ENCODE data around the gene PCMTD2.

Gene PCMTD2

DNA sequence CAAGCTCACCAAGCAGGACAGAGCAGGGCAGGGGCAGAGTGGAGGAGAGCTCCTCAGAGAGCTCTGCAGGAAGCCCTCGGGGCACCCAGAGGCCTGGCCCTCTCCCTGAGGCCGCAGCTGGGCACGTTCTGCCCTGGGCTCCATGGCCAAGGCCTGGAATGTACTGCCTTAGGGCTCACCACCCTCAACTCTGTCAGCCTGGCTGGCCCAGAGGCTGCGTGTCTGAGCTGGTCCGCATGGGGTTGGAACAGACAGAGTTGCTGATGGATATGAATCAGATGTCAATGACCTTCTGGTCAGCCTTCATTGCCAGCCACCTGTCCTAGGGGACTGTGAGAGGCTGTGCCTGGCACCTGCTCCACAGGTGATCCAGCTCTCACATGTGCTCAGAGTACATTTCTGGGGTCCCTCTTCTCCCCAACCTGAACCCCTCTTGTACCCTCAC lies 33.2 kb upstream of the PCMTD2 start:
- H3K4me3 ChIP-seq (ENCODE audit: low read depth, low read length), result no peak overlapping the region
- no peak for DNase-seq (ENCODE audit: low read depth)
- TF ChIP-seq, protein P1, sequence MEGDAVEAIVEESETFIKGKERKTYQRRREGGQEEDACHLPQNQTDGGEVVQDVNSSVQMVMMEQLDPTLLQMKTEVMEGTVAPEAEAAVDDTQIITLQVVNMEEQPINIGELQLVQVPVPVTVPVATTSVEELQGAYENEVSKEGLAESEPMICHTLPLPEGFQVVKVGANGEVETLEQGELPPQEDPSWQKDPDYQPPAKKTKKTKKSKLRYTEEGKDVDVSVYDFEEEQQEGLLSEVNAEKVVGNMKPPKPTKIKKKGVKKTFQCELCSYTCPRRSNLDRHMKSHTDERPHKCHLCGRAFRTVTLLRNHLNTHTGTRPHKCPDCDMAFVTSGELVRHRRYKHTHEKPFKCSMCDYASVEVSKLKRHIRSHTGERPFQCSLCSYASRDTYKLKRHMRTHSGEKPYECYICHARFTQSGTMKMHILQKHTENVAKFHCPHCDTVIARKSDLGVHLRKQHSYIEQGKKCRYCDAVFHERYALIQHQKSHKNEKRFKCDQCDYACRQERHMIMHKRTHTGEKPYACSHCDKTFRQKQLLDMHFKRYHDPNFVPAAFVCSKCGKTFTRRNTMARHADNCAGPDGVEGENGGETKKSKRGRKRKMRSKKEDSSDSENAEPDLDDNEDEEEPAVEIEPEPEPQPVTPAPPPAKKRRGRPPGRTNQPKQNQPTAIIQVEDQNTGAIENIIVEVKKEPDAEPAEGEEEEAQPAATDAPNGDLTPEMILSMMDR (IDR thresholded peaks at IDR 0.05; ENCODE audit: low read depth, low read length), result no peak

DNA sequence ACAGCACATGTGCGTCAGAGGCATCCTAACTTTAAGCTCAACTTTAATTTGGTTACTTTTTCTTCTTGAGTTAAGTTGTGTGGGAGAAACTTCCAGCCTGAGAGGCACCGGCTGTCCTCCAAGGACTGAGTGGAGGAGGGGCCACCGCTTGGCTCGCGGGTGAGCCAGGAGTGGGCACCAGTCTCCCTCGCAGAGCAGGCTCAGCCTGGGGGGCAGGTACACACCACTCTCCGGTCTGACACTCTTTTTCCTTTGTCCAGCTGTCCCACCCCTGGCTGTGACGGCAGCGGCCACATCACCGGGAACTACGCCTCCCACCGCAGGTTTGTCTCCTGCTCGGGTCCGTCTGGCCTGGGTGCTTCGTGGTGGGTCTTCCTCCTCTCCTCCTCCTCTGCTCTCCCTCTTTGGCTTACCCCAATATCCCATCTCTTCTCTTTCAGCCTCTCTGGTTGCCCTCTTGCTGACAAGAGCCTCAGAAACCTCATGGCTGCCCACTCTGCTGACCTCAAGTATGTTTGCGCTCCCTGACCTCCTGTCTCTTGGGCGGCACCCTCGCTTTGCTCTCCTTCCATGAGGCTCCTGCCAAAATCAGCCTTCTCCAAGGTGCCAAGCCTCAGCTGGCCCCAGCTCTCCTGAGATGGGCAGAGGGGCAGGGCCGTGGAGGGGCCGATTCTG lies 32.6 kb upstream of the PCMTD2 start:
- TF ChIP-seq, protein P1 (IDR thresholded peaks at IDR 0.05; ENCODE audit: low read depth, low read length), result no peak
- TF ChIP-seq POLR2A (IDR thresholded peaks at IDR 0.05; ENCODE audit: extremely low read depth, insufficient read length) (no peak), MAX (IDR thresholded peaks at IDR 0.05; ENCODE audit: low read depth, low read length) (no peak), MYC (IDR thresholded peaks at IDR 0.05; ENCODE audit: low read depth, low read length) (no peak)
- no peak overlapping the region for H3K4me3 ChIP-seq (ENCODE audit: low read depth, low read length)
- no peak for DNase-seq (ENCODE audit: low read depth)

DNA sequence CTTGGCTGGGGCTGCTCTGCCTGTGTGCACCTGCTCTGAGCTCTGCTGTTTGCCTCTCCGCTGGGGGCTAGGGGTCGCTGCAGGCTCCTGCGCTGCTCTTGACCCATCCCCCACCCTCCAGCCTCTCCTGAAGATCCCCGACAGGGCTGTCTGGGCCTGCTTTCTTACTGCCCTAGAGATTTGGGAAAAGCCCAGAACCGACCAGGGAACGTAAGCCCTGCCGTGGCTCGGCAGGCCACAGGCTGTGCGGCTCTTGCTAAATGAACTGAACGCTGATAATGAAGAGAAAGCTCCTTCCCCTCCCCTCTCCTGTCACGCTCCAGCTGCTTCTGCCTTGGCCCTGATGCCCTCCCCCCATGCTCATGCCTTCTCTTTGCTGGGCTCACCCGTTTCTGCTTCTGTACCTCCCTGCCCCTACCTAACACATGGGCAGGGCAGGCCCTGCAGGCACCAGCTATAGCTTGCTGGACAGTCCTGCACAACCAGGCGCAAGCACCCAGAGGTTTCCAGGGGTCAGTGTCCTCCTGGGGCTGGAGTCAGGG lies 32.0 kb upstream of the PCMTD2 start:
- TF ChIP-seq MYC (IDR thresholded peaks at IDR 0.05; ENCODE audit: low read depth, low read length), result no peak
- TF ChIP-seq POLR2A (IDR thresholded peaks at IDR 0.05; ENCODE audit: extremely low read depth, insufficient read length), result no peak
- TF ChIP-seq, protein P1 (IDR thresholded peaks at IDR 0.05; ENCODE audit: low read depth, low read length), result peak; percentile 7
- DNase-seq (ENCODE audit: low read depth), result no peak
- H3K4me3 ChIP-seq (ENCODE audit: low read depth, low read length), result no peak overlapping the region

- no peak overlapping the region for H3K4me3 ChIP-seq (ENCODE audit: low read depth, low read length)
- DNase-seq (ENCODE audit: low read depth), result no peak
Measured at GRCh38 chr20:64224351-64225170, 31.0 kb upstream of the PCMTD2 start.

DNA sequence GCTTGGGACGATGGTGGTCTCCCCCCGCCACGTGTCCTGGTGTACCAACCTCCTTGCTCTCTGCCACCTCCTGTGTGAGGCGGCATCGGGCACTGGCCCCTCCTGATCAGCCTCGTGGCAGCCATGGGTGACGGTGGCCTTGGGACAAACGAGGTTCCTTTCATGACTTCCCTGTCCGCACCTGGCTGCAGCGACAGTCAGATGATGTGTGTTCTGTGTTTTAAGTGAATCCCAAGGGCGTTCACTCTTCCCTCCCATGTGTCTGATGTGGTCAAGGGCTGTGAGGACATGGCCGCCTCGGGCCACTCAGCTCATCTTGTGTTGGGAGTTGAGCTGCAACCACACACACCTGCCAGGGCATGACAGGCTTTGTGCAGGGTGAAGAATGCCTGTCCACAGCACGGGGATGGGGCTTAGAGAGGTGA lies 30.4 kb upstream of the PCMTD2 start:
- DNase-seq (ENCODE audit: low read depth), result no peak
- H3K4me3 ChIP-seq (ENCODE audit: low read depth, low read length), result no peak overlapping the region
- TF ChIP-seq MYC (IDR thresholded peaks at IDR 0.05; ENCODE audit: low read depth, low read length) (no peak), POLR2A (IDR thresholded peaks at IDR 0.05; ENCODE audit: extremely low read depth, insufficient read length) (no peak), MAX (IDR thresholded peaks at IDR 0.05; ENCODE audit: low read depth, low read length) (no peak)
- TF ChIP-seq, protein P1 (IDR thresholded peaks at IDR 0.05; ENCODE audit: low read depth, low read length), result no peak

More at GRCh38 chr20:64224351-64225170, 31.0 kb upstream of the PCMTD2 start:
- no peak for TF ChIP-seq MAX (IDR thresholded peaks at IDR 0.05; ENCODE audit: low read depth, low read length)
- no peak for TF ChIP-seq MYC (IDR thresholded peaks at IDR 0.05; ENCODE audit: low read depth, low read length)
- TF ChIP-seq, protein P1 (IDR thresholded peaks at IDR 0.05; ENCODE audit: low read depth, low read length), result no peak
- TF ChIP-seq POLR2A (IDR thresholded peaks at IDR 0.05; ENCODE audit: extremely low read depth, insufficient read length), result no peak
